K562 (cell line): ENCODE measurements around the gene CCDC73. TPM values are rescaled to one million over a fixed set of nuclear protein-coding genes. Genes with fewer than 3 reads are reported as not detected.

Experiments
- ATAC-seq: fragments of 200-7000 bp; cut with Tn5 transposase; 3 replicates; pipeline ENCODE4 v1.9.1; 2020; ENCODE audit warnings: moderate library complexity
- BruUV-seq: library from RNA; stranded (reverse); fragments of 400-500 nt; replicated peaks from 2 replicates; lab custom pipeline; 2021; lab: Mats Ljungman, UMichigan
- CTCF ChIA-PET: fragments of 300-600 bp; formaldehyde crosslinking; extraction: SDS; loops from one replicate; lab custom pipeline; 2021; ENCODE audit warnings: low intra/inter-chr PET ratio; lab: Yijun Ruan, JAX
- POLR2A ChIA-PET: fragments of 300-600, 350-650 bp; sonication (Branson Sonifier 250); formaldehyde crosslinking; extraction: SDS; loops from one replicate; lab custom pipeline; 2021; ENCODE audit warnings: antibody characterized with exemption, inconsistent platforms; lab: Yijun Ruan, JAX
- DNase-seq, 4 experiments: peaks; one replicate each; pipeline versions ENCODE4 v3.0.0 to v3.0.0-alpha.2; 2011 to 2018; ENCODE audit warnings: low spot score in 3 of 4, mixed read lengths in 3 of 4; ENCODE audit errors: extremely low read depth in 1 of 4
- FAIRE-seq: peaks from 2 replicates; lab custom pipeline; 2011; peaks lifted over from hg19 to GRCh38; lab: Jason Lieb, UNC
- H2AFZ ChIP-seq: 2 replicates; pipeline ENCODE4 v1.6.0; 2011; ENCODE audit warnings: low read depth, low read length, control low read depth, inconsistent platforms
- H3K27ac ChIP-seq: fragments of 200-600 bp; 3 replicates; pipeline ENCODE4 v1.8.0; 2011; ENCODE audit warnings: low read depth, mild to moderate bottlenecking, control low read depth, inconsistent platforms, low read length, moderate library complexity, mixed read lengths; ENCODE audit errors: extremely low read depth
- H3K27me3 ChIP-seq, 2 experiments: fragments of 300-600 bp in 1 of 2; 2 replicates in 1 of 2; 3 replicates in 1 of 2; pipeline versions ENCODE4 v1.6.0 to v1.8.0; 2011; ENCODE audit warnings: inconsistent platforms in 2 of 2, low read length in 2 of 2, mild to moderate bottlenecking in 1 of 2, mixed read lengths in 1 of 2, moderate library complexity in 1 of 2; ENCODE audit not compliant: control insufficient read depth in 2 of 2, insufficient read depth in 2 of 2
- H3K36me3 ChIP-seq: fragments of 300-600 bp; 3 replicates; pipeline ENCODE4 v1.8.0; 2011; ENCODE audit warnings: mild to moderate bottlenecking, low read length, inconsistent platforms; ENCODE audit not compliant: control insufficient read depth, insufficient read depth
- H3K4me1 ChIP-seq, 2 experiments: fragments of 200-600 bp in 1 of 2; replicated peaks in 1 of 2; 2 replicates in 1 of 2; 3 replicates in 1 of 2; pipeline versions ENCODE4 v1.5.1 to v1.8.0; 2011; ENCODE audit warnings: inconsistent platforms in 2 of 2, low read length in 2 of 2, mild to moderate bottlenecking in 1 of 2, mixed read lengths in 1 of 2, moderate library complexity in 1 of 2; ENCODE audit not compliant: control insufficient read depth in 2 of 2, insufficient read depth in 2 of 2
- H3K4me2 ChIP-seq: 2 replicates; pipeline ENCODE4 v1.6.1; 2011; ENCODE audit warnings: low read length, control low read depth, inconsistent platforms, mixed read lengths; ENCODE audit not compliant: insufficient read depth
- H3K4me3 ChIP-seq: fragments of 200-600 bp; sonication (generic), shearing (Covaris generic); 2 replicates; pipeline ENCODE4 v1.5.1; 2016; ENCODE audit warnings: control low read depth, inconsistent platforms
- H3K79me2 ChIP-seq: fragments of 200-600 bp; 3 replicates; pipeline ENCODE4 v1.8.0; 2011; ENCODE audit warnings: low read length, inconsistent platforms; ENCODE audit not compliant: control insufficient read depth, insufficient read depth
- H3K9ac ChIP-seq, 2 experiments: 2 replicates each; pipeline versions ENCODE4 v1.6.0 to v1.6.1; 2011; ENCODE audit warnings: low read depth in 2 of 2, low read length in 2 of 2, control low read depth in 1 of 2, inconsistent platforms in 1 of 2, mild to moderate bottlenecking in 1 of 2, mixed read lengths in 1 of 2; ENCODE audit not compliant: insufficient read depth in 1 of 2
- H3K9me1 ChIP-seq: one replicate; pipeline ENCODE4 v1.6.0; 2011; ENCODE audit warnings: inconsistent platforms, mild to moderate bottlenecking, low read length, moderate library complexity; ENCODE audit not compliant: control insufficient read depth, insufficient read depth
- H3K9me3 ChIP-seq: replicated peaks from 2 replicates; pipeline ENCODE4 v1.5.1; 2011; ENCODE audit warnings: low read depth, low read length, inconsistent platforms; ENCODE audit not compliant: control insufficient read depth, insufficient read depth
- H4K20me1 ChIP-seq: replicated peaks from 2 replicates; pipeline ENCODE4 v1.6.1; 2011; ENCODE audit warnings: low read length, inconsistent platforms, mixed read lengths; ENCODE audit not compliant: control insufficient read depth, insufficient read depth
- BDP1 ChIP-seq: IDR thresholded peaks from 3 replicates; pipeline ENCODE4 v1.6.1; 2011; ENCODE audit not compliant: insufficient read length, insufficient read depth
- BHLHE40 ChIP-seq: IDR thresholded peaks from 2 replicates; pipeline ENCODE4 v1.6.1; 2011; ENCODE audit warnings: low read length, improper control_type of control experiment
- BRCA1 ChIP-seq, 2 experiments: fragments of 450-650 bp in 1 of 2; sonication (generic) in 1 of 2; formaldehyde crosslinking in 1 of 2; IDR thresholded peaks; 2 replicates each; pipeline versions ENCODE4 v1.5.0 to v1.6.1; 2017 to 2020; ENCODE audit warnings: mild to moderate bottlenecking in 1 of 2, missing genetic modification reagents in 1 of 2
- PML ChIP-seq: IDR thresholded peaks from 2 replicates; pipeline ENCODE4 v1.6.1; 2012; ENCODE audit warnings: low read length, inconsistent platforms
- RAD21 ChIP-seq, 2 experiments: fragments of 250-450 bp in 1 of 2; fragments of 450-650 bp in 1 of 2; sonication (Bioruptor Pico) in 1 of 2; formaldehyde crosslinking in 1 of 2; IDR thresholded peaks in 1 of 2; conservative IDR thresholded peaks in 1 of 2; 2 replicates each; pipeline versions ENCODE4 v1.4.0 to v1.8.0; 2020 to 2022; ENCODE audit warnings: mild to moderate bottlenecking in 2 of 2, moderate library complexity in 1 of 2
- ZNF24 ChIP-seq: fragments of 450-650 bp; IDR thresholded peaks from 2 replicates; pipeline ENCODE4 v1.6.1; 2016
- WGBS: fragments of 100-300 bp; shearing (Covaris generic); methylation state at CpG from one replicate; pipeline ENCODE4 v1.1.6; 2016; ENCODE audit warnings: low coverage, mixed read lengths; ENCODE audit not compliant: insufficient coverage; ENCODE audit errors: missing lambda C conversion rate; 5-methylcytosine and 5-hydroxymethylcytosine counted together
- in situ Hi-C: fragments of 300-500 bp; cut with MboI; formaldehyde crosslinking; loops from 4 replicates; pipeline ENCODE4 v1.15.0; 2018; ENCODE audit warnings: inconsistent platforms, mixed read lengths
- intact Hi-C: fragments of 100-400 bp; cut with micrococcal nuclease; formaldehyde crosslinking; loops from 2 replicates; pipeline ENCODE4 v1.14.2; 2022
- polyA plus RNA-seq, 8 experiments: library from polyadenylated mRNA; depleted of rRNA in 4 of 8; stranded (reverse) in 5 of 8; unstranded in 3 of 8; fragments of >200 nt; fragmentation: Nextera tagmentation in 2 of 8; fragmentation: Illumina TruSeq in 1 of 8; extraction: Ambion mirVana in 2 of 8; extraction: Trizol in 1 of 8; gene quantifications; 2 replicates each; pipeline versions ENCODE4 v1.2.1 to v1.2.3, GENCODE V29; 2011 to 2014; ENCODE audit warnings: inconsistent platforms in 1 of 8, missing spikeins in 1 of 8
- total RNA-seq, 7 experiments: library from RNA; depleted of rRNA in 6 of 7; stranded (reverse); fragments of >200 nt in 6 of 7; fragmentation: Illumina TruSeq in 2 of 7; extraction: Trizol in 2 of 7; gene quantifications; 2 replicates each; pipeline versions ENCODE4 v1.2.1 to v1.2.3, GENCODE V29; 2011 to 2021; ENCODE audit warnings: low replicate concordance in 1 of 7
- TF ChIP-seq, protein P1 (sequence below), 2 experiments: fragments of 450-650 bp; formaldehyde crosslinking in 1 of 2; IDR thresholded peaks; 2 replicates each; pipeline versions ENCODE4 v1.4.0 to v1.6.1; 2014 to 2020; ENCODE audit warnings: mild to moderate bottlenecking in 2 of 2, borderline replicate concordance in 1 of 2, low read depth in 1 of 2
- TF ChIP-seq, protein P2 (sequence below), 2 experiments: IDR thresholded peaks in 1 of 2; conservative IDR thresholded peaks in 1 of 2; 2 replicates each; pipeline ENCODE4 v1.6.1; 2016; ENCODE audit warnings: low read depth in 2 of 2, mild to moderate bottlenecking in 1 of 2, missing compliant biosample characterization in 1 of 2, missing genetic modification characterization in 1 of 2, moderate library complexity in 1 of 2
- TF ChIP-seq, protein P3 (sequence below): fragments of 250-450 bp; sonication (Bioruptor Pico); IDR thresholded peaks from 2 replicates; pipeline ENCODE4 v1.9.0; 2021; ENCODE audit warnings: mild to moderate bottlenecking

CCDC73 gene
- total and polyA plus RNA-seq, 9 of the 15 experiments (the other 6 are each of a cell fraction or from before 2014, with no cell fraction given) = 0.20 to 0.21 TPM; not detected in 7

DNA sequence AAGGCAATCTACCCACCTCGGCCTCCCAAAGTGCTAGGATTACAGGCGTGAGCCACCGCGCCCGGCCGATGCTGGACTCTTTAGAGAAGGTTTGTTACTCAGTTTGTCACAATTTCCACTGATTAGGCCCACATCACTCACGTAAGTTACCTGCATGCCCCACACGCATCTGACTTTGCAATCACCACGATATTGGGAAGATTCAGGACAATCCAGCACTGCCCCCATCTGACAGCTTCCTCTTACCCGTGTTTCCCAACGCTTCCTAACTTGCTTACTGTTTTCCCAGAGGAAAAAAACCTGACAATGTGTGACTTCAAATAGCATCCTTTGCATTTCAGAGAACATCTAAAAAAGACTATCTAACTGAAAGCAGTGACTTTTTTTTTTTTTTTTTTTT is 232.6 kb downstream of the CCDC73 start:
- ChIA-PET POLR2A (interaction anchor here (1.2 kb wide), 1 partner anchor 9 kb away, joined by 4 read pairs; no protein-coding TSS in a partner anchor), CTCF (interaction anchor here (0.7 kb wide), 1 partner anchor 239 kb away, joined by 4 read pairs; no protein-coding TSS in a partner anchor)
- no peaks in the 10 kb centered on the region for H3K27me3 ChIP-seq
- DNase-seq (no peak), ATAC-seq (peak; percentile 33; the same call in 2 of the 3 replicates), FAIRE-seq (no peak)
- WGBS = 46% methylated on average over 11 of the region's 11 CpGs
- H3K4me2 ChIP-seq = no peak overlapping the region
- no peak overlapping the region for H3K9ac ChIP-seq
- H4K20me1 ChIP-seq = no peaks in the 10 kb centered on the region
- H3K79me2 ChIP-seq = no peaks in the 10 kb centered on the region
- H3K9me1 ChIP-seq = no peaks in the 10 kb centered on the region
- no peaks in the 10 kb centered on the region for H3K36me3 ChIP-seq
- in situ Hi-C loops = no loop called here
- no TSS peak for BruUV-seq
- peaks cover 0 to 3% of the 10 kb centered on the region in 2 experiments; a peak in 1 of 5 replicates for H3K4me1 ChIP-seq
- H3K9me3 ChIP-seq = no peaks in the 10 kb centered on the region
- no peak overlapping the region for H3K4me3 ChIP-seq
- no peak overlapping the region for H3K27ac ChIP-seq
- intact Hi-C loops = loop anchor here (2.0 to 5.0 kb wide), 2 partner anchors 175 to 240 kb away; no protein-coding TSS in a partner anchor
- no peak overlapping the region for H2AFZ ChIP-seq
- TF ChIP-seq, protein P1, sequence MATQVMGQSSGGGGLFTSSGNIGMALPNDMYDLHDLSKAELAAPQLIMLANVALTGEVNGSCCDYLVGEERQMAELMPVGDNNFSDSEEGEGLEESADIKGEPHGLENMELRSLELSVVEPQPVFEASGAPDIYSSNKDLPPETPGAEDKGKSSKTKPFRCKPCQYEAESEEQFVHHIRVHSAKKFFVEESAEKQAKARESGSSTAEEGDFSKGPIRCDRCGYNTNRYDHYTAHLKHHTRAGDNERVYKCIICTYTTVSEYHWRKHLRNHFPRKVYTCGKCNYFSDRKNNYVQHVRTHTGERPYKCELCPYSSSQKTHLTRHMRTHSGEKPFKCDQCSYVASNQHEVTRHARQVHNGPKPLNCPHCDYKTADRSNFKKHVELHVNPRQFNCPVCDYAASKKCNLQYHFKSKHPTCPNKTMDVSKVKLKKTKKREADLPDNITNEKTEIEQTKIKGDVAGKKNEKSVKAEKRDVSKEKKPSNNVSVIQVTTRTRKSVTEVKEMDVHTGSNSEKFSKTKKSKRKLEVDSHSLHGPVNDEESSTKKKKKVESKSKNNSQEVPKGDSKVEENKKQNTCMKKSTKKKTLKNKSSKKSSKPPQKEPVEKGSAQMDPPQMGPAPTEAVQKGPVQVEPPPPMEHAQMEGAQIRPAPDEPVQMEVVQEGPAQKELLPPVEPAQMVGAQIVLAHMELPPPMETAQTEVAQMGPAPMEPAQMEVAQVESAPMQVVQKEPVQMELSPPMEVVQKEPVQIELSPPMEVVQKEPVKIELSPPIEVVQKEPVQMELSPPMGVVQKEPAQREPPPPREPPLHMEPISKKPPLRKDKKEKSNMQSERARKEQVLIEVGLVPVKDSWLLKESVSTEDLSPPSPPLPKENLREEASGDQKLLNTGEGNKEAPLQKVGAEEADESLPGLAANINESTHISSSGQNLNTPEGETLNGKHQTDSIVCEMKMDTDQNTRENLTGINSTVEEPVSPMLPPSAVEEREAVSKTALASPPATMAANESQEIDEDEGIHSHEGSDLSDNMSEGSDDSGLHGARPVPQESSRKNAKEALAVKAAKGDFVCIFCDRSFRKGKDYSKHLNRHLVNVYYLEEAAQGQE (IDR thresholded peaks at IDR 0.05; ENCODE audit: borderline replicate concordance) = peak; percentile 49; the same call in 1 of the 2 replicates
- TF ChIP-seq, protein P1 (CRISPR knock-in tag; IDR thresholded peaks at IDR 0.05; ENCODE audit: low read depth) = no peak
- no peak for TF ChIP-seq PML
- TF ChIP-seq, protein P2, sequence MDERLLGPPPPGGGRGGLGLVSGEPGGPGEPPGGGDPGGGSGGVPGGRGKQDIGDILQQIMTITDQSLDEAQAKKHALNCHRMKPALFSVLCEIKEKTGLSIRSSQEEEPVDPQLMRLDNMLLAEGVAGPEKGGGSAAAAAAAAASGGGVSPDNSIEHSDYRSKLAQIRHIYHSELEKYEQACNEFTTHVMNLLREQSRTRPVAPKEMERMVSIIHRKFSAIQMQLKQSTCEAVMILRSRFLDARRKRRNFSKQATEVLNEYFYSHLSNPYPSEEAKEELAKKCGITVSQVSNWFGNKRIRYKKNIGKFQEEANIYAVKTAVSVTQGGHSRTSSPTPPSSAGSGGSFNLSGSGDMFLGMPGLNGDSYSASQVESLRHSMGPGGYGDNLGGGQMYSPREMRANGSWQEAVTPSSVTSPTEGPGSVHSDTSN (CRISPR knock-in tag; IDR thresholded peaks at IDR 0.05; ENCODE audit: low read depth) = no peak
- TF ChIP-seq, protein P2 (tag; conservative IDR thresholded peaks at IDR 0.05; ENCODE audit: low read depth) = no peak
- TF ChIP-seq, protein P3, sequence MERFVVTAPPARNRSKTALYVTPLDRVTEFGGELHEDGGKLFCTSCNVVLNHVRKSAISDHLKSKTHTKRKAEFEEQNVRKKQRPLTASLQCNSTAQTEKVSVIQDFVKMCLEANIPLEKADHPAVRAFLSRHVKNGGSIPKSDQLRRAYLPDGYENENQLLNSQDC (CRISPR knock-in tag) = no peak
- no peak for TF ChIP-seq BDP1
- peak; percentile 21 to 54; a peak in 2 of 4 replicates for TF ChIP-seq RAD21 (CRISPR knock-in tag; conservative IDR thresholded peaks at IDR 0.05 in 1 of 2, IDR thresholded peaks at IDR 0.05 in 1 of 2)
- no peak for TF ChIP-seq BHLHE40
- no peak for TF ChIP-seq BRCA1 (IDR thresholded peaks at IDR 0.05)
- TF ChIP-seq BRCA1 (CRISPR knock-in tag; IDR thresholded peaks at IDR 0.05) = no peak
- TF ChIP-seq ZNF24 = no peak
